Glomerular endothelial cell (primary cell): ENCODE data around the gene ENO4. TPM values are rescaled to one million over a fixed set of nuclear protein-coding genes. Genes with fewer than 3 reads are reported as not detected.

Source experiments
- DNase-seq: peaks from one replicate; pipeline ENCODE4 v3.0.0-alpha.2; 2011; ENCODE audit warnings: low read depth, low spot score; ENCODE audit errors: extremely low read depth
- total RNA-seq: library from RNA; depleted of rRNA; stranded (reverse); fragments of >200 nt; gene quantifications from 2 replicates; pipeline ENCODE4 v1.2.3, GENCODE V29; 2015

The ENO4 gene
- total RNA-seq, 1 donor from 2014 or later = not detected

DNA sequence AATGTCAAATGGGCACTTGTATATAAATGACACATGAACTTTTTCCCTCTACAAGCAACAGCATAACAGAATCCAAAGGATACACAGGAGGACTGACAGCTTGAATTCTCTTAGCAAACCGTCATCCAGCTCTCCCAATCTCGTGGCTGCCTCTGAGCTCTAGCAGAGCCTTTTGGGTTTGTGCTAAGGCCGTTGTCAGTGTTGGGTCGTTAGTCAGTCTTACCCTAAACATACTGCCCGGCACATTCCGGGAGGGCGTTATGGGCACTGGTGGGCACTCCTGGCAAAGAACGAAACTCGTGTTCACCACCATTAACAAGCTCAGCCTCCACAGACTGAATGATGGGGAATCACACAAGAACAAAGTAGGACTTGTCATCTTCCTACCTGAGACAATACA lies 19.6 kb upstream of the ENO4 start:
- DNase-seq = no peak

DNA sequence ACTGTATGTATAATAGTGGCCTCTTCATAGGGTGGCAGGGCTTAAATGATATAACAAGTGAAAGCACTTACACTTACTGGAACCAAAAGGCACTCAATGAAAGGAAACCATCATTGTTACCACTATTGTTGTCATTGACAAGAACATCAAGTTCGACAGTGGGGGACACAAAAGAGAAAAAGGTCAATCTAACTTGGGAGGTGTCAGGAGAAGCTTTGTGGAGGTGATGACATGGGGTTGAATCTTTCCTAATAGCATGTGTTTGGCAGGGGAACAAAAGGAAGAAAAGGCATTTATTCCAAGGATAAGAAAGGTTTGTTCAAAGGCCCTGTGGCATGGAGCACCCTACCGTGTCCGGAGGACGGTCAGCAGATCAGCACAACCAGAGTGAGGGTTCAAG lies 18.2 kb upstream of the ENO4 start:
- no peak for DNase-seq

DNA sequence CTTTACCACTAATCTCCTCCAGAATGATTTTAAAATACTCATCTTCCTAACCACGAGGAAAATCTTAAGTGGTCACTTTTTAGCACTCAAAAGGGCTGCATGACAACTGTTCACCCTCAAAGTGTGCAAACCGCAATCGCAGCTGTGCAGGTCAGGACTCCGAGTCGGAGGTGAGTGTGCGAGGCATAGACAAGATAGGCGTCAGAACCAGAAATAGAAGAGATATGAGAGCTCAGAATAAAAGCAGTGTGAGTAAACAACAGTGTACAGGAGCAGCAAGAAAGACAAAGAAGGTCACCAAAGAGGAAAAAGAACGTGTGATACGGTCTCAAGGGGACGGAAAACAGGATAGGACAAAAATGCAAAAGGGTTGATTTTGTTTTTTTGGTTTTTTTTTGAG lies 17.5 kb upstream of the ENO4 start:
- no peak for DNase-seq

DNA sequence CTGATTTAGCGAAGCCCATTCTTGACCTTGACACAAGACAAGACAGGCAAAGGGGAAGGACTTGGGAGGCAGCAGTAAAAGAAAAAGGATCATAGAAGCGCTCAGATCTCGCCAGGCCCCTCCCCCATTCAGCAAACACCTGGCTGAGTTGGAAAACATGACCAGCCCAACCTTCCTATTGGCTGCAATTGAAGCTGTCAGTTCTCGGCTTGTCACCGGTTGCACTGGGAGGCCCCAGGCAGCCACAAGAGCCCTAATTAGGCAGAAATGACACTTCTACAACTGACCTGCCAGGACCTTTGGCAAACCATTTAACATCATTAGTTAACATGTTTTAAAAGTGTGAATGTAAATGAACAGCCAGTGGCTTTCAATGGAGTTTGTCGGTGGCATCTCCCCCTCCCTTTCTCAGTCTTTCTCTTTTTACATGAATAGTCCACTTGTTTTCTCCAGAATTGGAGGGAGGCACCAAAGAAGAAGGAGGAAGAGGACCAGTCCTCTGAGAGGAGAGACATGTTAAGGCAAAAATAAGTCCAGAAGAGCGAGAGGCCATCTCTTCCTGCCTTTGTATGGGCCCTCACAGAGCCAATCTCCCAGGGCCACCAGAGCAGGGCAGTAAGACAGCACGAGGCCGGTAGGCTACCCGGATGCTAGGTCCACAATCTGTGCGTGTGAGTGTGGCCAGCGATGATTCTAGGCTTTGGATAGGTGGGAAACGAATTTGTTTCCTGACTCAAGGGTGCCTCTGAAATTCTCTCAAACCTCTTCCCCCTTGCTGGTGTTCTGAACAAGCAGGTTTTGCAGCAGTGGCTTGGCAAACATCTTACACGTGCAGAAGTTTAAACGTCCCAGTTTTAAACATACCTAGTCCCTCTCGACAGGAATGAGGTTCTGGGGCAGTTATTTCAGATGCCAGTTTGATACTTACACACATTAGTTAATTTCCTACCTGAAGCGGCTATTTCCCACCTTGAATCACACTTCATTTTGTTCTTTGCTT lies 15.0 kb upstream of the ENO4 start:
- DNase-seq = no peak

DNA sequence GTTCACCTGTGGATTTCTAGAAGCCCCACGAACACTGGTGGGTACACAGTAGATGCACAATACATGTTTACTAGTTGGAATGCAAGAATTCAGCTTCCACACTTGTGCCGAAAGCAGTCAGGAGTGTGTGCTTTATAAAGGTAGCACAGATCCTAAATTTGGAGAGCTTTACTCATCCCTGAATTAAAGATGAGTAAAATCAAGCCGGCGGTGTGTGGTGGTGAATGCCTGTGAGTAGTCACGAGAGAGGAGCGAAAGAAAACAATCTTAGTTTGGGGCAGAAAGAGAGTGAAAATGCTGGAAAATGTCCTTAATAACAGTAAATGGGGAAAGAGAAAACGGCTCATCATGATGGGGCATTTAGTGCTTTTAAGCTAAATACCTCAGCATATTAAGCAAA lies 13.6 kb upstream of the ENO4 start:
- no peak for DNase-seq

DNA sequence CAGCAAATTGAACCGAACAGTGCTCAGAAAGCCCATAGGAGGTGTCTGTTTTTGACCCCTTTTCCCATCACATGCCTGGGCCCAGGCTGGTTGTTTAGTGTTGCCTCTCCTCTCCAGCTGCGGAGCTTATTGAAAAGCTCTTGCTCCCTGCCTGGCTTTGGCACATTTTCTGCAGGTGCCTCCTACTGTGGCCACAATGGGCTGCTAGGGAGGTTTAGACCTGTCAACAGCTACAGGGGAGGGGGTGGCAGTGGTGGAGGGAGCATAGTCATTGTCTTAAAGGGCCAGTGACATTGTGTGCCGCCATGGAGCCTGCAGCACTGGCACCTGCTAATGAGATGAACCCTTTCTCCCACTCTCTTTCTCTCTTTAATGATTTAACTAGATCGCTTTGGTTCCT lies 13.2 kb upstream of the ENO4 start:
- DNase-seq = no peak

DNA sequence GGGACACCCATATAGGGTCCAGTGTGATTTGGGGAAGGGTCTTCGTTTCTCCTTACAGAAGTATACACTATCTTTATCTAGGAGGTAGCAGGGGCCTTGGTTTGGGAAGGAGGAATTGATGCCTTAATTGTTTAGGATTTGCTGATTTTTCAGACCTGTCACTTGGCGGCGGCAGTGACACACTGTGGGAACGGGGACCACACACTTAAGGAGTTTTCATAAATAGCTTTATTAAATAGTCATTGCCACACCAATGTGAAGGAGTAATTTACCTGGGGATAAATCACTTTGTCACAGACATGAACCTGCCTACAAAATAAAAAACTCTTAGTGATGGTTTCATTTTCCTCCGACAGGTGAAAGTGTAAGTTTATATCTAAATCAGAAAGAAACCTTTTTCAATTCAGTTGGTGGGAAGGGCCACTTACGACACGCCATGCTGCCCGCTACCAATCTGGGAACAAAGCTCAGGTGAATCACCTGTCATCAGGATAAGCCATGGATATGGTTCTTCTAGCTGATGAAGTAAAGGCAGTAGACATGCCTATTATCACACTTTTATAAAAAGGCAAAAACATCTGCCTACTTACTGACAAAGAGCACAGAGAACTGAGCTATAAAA lies 12.3 kb upstream of the ENO4 start:
- no peak for DNase-seq

DNA sequence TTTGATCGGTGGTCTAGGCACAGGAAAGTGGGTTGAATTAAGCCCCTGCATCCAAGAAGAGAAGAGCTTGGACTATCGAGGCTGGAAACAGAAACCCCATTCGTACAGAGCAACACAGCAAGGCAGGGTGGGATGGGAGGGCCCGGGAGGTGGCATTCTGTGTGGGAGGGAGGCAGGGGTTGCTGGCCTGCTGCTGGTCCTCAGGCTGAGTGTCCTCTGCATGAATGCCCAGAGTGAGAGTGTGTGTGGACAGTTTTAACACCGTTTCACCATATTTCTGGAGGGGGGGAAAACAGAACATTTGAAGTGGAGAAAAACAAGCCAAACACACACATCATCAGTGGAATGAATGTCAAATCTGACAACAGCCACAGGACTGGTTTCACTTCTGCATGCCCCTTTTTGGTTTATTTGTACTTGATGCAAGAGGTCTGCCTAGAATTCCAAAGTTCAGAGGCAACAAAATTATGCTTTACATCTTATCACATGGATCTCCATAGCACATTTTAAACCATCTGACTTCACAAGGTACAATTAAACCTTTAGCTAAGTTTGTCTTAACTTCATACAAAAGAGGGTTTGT lies 11.1 kb upstream of the ENO4 start:
- DNase-seq = no peak

DNA sequence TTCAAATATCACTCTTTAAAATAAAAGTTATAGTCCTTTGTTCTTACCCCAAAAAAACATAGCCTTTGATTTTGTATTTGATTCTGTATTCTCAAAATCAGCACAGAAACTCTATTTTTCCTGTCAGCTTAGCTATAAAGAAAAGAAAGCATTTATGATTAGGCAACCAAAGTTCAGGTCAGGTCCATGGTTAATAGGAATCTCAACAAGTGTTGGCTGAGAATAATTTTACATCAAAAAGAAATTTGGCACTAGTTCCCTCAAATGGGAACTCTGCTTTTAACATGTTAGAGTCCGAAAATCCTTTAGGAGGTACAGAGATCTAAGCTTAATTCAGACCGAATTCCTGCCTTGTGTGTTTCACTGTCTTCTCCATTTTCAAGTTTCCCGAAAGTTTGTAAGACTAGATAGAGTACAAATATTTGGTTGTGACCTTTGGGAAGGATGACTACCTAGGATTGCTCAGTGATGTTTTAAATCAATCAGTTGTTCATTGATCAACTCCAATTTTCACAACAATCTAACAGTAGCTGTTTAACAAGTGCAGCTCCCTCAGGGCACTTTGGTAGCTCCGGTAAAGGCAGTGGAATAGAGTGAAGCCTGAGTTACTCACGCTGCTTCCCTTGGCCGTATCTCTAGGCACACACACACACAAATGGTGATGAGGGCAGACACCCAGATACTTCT lies 8.8 kb upstream of the ENO4 start:
- no peak for DNase-seq

DNA sequence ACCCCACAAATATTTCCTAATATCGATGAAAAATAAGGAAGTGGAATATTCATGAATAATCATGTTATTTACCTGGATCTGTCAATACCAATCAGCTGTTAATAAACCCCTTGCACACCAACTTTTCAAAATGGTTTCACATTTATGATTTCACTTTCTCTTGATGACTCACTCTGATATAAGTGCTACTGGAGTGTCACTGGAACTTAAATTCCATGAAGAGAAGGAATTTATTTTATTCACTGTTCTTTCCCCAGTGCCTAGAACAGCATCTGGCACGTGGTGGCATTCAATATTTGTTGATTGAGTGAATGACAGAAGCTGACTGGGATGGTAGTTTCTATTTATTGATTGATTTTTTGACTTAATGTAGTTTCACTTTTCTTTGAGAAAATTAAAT lies 3.5 kb upstream of the ENO4 start:
- no peak for DNase-seq

DNA sequence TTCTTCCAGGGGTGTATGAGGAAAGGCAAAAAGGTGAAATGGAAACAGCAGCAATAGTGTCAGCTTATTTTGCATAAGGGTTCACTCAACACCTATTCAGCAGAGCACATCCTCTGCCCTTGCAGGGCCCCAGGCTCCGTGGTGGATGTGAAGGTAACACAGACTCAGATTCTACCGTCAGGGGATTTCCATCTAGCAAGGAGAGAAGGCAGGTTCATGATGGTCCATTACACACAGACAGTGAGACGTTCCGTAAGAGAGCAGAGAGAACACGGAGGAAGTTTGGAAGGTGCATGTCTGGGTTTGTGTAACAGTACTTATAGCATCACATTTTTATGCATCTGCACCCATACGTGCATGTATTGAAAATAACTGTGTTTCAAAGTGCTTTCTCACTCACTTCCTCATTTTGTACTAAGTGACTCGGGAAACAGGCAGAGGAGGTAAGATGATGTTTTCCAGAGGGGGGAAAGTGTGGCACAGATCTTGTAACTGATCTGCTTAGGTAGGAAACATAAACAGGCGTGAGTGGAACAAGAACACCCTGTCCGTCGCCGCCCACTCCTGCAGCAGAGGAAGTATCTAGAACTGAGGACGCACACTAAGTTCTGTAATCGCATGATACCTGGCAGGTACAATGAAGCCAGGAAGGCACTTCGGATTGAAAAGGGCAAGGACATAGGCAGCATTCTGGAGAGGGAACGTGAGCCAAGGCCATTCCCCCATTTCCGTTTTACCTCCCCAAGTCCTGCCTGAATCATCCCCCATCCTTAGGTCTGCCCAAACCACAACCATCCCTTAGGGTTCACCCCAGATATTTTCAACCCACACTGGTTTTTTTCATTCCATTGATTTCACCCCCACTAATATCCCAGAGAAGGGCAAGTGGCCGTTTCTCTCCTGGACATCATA lies 1.0 kb upstream of the ENO4 start:
- DNase-seq = no peak

DNA sequence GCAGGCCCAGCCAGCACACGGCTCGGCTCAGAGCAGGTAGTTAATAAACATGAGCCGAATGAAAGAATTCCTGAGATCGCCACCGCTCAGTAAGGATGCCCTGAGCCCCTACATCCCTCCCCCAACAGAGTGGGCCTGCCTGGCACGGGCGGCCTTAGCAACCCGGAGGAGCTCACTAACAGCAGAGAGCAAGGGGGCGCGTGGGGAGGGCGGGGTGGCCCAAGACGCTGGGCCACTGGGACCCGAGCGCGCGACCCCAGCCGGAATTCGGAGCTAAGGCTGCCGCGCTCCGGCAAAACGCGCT lies 403 bp upstream of the ENO4 start:
- DNase-seq = no peak

DNA sequence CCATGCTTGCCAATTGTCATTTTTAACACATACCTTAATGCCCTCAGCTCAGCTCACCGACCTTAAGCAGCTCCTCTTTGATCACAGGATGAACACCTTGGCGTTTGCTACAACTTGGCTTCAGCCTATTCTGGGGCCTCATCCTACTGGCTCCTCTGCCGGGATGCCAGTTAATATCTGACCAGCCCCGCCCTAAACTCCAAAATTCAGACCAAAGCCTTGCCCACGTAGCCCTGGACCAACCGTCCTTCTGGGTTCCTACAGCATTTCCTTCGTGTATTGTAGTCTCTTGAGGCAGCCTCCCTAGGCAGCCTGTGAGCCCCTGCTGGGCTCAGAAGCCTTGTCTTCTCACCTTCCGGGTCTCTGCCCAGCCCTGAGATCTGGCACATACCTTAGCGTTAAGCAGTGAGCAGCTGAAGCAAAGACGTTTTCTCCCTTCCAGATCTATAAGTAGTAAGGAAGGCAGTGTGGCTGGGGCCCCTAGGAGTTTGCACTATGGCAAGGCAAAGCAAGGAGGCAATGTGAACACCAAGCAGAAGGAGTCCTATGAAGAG lies 836 bp downstream of the ENO4 start:
- no peak for DNase-seq

DNA sequence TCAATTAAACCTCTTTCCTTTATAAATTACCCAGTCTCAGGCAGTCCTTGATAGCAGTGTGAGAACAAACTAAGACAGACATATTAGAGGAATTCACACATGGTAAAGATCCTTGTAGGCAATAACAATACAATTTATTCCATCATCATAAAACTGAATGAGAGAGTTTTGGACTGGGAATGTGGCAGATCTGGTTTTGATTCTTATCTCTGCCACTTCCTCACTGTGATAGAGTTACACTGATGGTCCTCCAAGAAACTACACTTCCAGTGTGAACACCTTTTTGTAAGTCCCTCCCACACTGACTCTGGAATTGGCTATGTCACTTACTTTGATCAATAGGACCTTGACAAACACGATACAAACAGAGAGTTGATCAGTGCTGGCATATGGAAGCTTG lies 2.9 kb downstream of the ENO4 start:
- DNase-seq = no peak

DNA sequence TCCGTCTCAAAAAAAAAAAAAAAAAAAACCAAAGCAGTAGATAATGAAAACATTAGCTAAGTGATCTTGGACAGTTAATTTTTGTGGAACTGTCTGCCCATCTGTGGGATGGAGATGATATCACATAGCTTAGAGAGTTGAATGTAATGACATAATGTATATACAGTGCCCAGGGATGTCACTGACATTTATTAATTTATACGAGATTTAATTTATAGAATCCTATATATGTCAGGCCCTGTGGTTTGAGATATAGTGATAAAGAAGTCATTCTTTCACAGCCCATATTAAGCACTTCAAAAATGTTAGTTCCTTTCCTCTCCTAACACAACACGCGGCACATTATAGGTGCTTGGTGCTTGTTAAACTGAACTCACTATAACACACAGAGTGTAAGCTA lies 4.0 kb downstream of the ENO4 start:
- no peak for DNase-seq

DNA sequence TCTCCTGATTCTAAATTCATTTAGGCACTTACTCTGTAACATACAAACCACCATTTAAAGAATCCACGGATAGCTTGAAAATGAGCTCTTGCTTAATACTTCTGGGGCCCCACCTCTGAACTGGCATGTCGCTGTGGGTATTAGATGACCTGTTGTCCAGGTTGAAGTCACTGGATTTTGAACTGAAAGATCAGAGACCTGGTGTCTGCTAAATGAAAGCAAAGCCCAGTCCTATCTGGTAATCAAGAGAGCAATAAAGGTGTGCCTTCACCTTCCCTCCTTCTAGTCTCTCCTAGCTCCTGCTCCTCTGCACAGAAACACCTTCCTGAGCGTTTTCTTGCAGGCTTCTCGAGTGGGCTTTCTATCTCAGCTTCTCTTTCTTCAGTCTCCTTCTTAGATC lies 4.4 kb downstream of the ENO4 start:
- DNase-seq = no peak

DNA sequence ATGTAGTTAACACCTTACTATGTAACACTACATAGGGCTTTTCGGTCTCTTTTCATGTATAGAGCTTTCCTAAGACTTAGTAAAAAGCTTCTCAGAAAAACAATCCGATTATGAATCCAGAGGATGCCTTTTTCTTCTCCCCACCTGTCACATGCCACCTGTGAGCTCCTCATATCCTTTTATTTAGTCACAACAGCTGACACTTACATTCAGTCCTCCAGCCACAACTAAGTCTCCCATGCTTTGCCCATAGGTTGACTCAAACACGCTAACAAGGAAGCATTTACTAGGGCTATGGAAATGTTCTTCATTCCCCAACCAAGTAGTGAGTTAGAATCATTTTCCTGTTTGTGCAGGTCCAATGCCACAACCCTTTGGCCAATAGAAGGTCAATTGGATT lies 7.9 kb downstream of the ENO4 start:
- DNase-seq = no peak

DNA sequence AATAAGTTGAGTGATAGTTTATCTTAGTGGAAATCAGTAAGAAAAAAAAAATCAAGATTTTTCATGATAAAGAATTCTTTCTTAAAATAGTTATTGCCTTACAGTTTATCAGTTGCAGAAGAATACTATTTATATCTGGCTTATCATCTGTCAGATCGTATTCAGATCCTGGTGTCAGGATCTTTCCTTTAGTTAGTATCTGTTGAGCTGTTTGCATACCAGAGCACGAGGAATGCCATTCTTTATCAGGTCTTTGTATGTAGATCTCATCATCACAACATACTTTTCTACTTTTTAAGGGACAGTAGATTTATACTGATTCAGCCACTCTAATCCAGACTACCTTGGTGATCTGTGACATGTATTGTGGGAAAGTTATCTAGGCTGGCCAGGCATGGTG lies 12.5 kb downstream of the ENO4 start:
- DNase-seq = no peak

DNA sequence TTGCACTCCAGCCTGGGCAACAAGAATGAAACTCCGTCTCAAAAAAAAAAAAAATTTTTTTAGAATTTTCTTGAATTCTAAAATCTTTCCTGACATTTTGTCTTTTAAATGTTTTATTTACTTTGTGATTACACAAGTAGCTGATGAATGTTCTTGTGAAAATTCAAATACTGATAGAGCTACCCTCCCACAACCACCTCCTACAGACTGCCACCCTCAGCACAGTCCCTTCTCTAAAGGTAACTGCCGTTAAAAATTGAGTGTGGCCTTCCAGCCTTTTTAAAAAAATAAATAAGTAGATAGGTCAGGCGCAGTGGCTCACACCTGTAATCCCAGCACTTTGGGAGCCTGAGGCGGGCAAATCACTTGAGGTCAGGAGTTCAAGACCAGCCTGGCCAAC lies 15.1 kb downstream of the ENO4 start:
- no peak for DNase-seq

DNA sequence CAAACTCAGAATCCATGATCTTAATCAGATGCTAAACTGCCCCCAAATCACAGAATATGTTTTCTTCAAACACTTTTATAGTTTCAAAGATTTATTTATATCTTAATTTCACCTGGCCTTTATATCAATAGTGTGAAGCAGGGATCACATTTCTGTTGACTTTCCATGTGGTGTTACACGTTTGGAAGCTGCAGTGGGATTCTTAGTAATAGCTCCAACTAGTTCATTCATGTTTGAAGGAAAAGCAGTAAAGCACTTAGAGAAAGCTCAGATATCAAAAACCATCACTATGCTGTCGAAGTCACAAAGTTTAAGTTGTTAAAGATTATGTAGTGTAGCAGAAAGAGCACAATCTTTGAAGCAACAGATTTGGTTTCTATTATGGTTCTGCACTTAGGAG lies 16.8 kb downstream of the ENO4 start:
- DNase-seq = no peak
